ENCODE data around the gene OTOF.
"Not testable (repeated sequence)": the region's sequence is repeated elsewhere in the genome, so short reads cannot be mapped to it uniquely, and the experiment has no call there.

DNA sequence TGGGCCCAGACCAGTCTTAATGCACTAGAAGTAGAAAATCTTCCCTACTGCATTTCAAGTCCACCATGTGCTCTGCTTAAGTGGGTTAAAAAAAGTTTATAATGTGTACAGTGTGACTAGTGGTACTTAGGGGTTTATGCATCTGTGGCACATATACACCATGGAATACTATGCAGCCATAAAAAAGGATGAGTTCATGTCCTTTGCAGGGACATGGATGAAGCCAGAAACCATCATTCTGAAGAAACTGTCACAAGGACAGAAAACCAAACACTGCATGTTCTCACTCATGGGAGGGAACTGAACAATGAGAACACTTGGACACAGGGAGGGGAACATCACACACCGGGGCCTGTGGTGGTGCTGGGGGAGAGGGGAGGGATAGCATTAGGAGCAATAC, 9.4 kb downstream of the OTOF start:
- TF ChIP-seq, protein P1, sequence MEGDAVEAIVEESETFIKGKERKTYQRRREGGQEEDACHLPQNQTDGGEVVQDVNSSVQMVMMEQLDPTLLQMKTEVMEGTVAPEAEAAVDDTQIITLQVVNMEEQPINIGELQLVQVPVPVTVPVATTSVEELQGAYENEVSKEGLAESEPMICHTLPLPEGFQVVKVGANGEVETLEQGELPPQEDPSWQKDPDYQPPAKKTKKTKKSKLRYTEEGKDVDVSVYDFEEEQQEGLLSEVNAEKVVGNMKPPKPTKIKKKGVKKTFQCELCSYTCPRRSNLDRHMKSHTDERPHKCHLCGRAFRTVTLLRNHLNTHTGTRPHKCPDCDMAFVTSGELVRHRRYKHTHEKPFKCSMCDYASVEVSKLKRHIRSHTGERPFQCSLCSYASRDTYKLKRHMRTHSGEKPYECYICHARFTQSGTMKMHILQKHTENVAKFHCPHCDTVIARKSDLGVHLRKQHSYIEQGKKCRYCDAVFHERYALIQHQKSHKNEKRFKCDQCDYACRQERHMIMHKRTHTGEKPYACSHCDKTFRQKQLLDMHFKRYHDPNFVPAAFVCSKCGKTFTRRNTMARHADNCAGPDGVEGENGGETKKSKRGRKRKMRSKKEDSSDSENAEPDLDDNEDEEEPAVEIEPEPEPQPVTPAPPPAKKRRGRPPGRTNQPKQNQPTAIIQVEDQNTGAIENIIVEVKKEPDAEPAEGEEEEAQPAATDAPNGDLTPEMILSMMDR (IDR thresholded peaks at IDR 0.05; ENCODE audit: poor library complexity), result not testable (repeated sequence)
- not testable (repeated sequence) for TF ChIP-seq EZH2 (IDR thresholded peaks at IDR 0.05; ENCODE audit: borderline replicate concordance); EZH2phosphoT487 (IDR thresholded peaks at IDR 0.05; ENCODE audit: low read depth, severe bottlenecking, unreplicated experiment)
